Neuron (in vitro differentiated cells): ENCODE measurements around the gene MACF1.
"Not testable (repeated sequence)": the region's sequence is repeated elsewhere in the genome, so short reads cannot be mapped to it uniquely, and the experiment has no call there.

Experiments
- H2AFZ ChIP-seq: one replicate; pipeline ENCODE4 v1.6.1; 2013; ENCODE audit warnings: low read depth, mild to moderate bottlenecking, inconsistent platforms, low read length, moderate library complexity
- H3K27me3 ChIP-seq: one replicate; pipeline ENCODE4 v1.6.1; 2013; ENCODE audit warnings: low read length; ENCODE audit not compliant: insufficient read depth
- H3K36me3 ChIP-seq: one replicate; pipeline ENCODE4 v1.6.1; 2013; ENCODE audit warnings: low read length; ENCODE audit not compliant: insufficient read depth
- H3K4me1 ChIP-seq: one replicate; pipeline ENCODE4 v1.6.1; 2013; ENCODE audit warnings: low read length; ENCODE audit not compliant: insufficient read depth
- H3K4me3 ChIP-seq: 2 replicates; pipeline ENCODE4 v1.5.1; 2013; ENCODE audit warnings: mild to moderate bottlenecking, low read length, moderate library complexity
- H3K9me3 ChIP-seq: one replicate; pipeline ENCODE4 v1.6.1; 2013; ENCODE audit warnings: low read length

Gene MACF1

DNA sequence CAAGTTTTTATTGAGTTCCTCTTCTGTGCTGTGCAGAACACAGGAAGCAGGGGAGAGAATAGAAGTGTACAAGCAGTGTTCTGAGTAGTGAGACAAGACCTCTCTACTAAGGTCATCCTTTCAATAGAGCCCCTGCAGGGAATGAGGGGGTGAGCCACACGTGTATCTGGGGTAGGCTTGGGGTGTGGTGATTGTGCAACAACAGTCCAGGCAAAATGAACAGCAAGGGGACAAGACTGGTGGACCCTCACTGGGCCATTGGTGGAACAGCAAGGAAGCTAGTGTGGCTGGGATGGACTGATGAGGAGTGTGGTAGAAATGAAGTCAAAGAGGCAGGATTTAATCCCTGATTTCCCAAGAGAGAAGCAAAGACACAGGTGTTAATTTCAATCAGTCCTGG lies 278.8 kb downstream of the MACF1 start:
- no peaks in the 10 kb centered on the region for H3K27me3 ChIP-seq
- no peaks in the 10 kb centered on the region for H3K4me1 ChIP-seq
- H3K4me3 ChIP-seq = no peak overlapping the region
- no peak overlapping the region for H2AFZ ChIP-seq
- peaks cover 77% of the 10 kb centered on the region for H3K36me3 ChIP-seq
- no peaks in the 10 kb centered on the region for H3K9me3 ChIP-seq

DNA sequence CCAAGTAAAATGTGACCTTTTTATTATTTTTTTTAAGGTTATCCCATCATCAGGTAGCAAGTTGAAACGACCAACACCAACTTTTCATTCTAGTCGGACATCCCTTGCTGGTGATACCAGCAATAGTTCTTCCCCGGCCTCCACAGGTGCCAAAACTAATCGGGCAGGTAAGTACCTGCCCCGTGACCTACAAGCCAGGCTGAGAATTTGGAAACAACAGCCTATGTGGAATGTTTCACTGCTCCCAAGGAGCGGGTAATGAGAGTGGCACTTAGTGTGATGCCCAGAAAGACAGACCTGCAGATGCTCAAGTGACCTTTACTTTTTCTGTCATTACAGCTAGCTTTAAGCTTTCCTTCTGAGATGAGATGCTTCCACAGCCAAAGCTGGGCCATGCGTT lies 280.1 kb downstream of the MACF1 start:
- H3K4me1 ChIP-seq = no peaks in the 10 kb centered on the region
- no peaks in the 10 kb centered on the region for H3K9me3 ChIP-seq
- H3K4me3 ChIP-seq = no peak overlapping the region
- no peaks in the 10 kb centered on the region for H3K27me3 ChIP-seq
- H2AFZ ChIP-seq = no peak overlapping the region
- H3K36me3 ChIP-seq = peaks cover 70% of the 10 kb centered on the region

DNA sequence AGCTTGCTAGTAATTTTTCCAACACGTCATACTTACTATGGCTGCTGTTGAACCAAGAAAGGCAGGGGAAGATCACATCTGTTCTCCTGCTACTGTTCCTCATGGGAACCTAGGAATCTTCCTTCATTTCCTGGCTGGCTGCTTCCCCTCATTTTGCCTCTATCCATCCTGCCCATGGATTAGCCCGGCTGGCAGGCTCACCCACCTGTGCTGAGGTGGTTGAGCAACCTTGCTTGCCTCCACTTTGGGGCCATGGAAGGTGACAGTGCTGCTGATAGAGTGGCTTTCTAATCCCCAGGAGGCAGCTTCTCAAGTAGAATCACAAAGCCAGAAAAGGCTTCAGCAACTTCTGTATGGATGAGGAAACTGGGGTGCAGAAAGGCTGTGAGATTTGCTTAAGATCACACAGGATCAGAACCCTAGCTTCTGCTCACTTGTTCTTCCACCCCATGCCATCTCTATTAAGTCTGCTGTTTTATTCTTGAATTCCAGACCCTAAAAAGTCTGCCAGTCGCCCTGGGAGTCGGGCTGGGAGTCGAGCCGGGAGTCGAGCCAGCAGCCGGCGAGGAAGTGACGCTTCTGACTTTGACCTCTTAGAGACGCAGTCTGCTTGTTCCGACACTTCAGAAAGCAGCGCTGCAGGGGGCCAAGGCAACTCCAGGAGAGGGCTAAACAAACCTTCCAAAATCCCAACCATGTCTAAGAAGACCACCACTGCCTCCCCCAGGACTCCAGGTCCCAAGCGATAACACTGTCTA lies 280.7 kb downstream of the MACF1 start:
- no peak overlapping the region for H3K4me3 ChIP-seq
- no peak overlapping the region for H2AFZ ChIP-seq
- no peaks in the 10 kb centered on the region for H3K9me3 ChIP-seq
- H3K4me1 ChIP-seq = no peaks in the 10 kb centered on the region
- peaks cover 64% of the 10 kb centered on the region for H3K36me3 ChIP-seq
- H3K27me3 ChIP-seq = no peaks in the 10 kb centered on the region

DNA sequence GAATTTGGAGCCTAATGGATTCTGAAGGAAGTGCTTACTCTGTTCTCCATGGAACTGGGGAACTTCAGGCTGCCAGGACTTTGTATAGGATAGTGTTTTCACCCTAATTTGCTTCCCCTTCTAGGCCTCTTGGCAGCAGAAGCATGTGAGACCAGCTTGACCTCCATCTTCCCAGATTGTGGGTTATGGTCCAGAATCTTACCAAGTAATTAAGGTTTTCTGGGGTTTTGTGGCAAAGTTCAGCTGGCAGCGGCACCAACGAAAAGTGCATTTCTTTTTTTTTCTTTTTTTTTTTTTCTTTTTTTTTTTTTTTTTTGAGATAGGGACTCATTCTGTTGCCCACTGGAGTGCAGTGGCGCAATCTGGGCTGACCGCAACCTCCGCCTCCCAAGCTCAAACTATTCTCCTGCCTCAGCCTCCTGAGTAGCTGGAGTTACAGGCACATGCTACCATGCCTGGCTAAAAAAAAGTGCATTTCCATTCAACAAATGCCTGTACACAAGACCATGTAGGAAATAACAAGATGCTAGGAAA lies 283.6 kb downstream of the MACF1 start:
- Histone ChIP-seq H3K4me3 (no peak overlapping the region), H3K27me3 (peaks cover 15% of the 10 kb centered on the region), H2AFZ (no peak overlapping the region), H3K9me3 (no peaks in the 10 kb centered on the region), H3K4me1 (no peaks in the 10 kb centered on the region), H3K36me3 (peaks cover 42% of the 10 kb centered on the region)

DNA sequence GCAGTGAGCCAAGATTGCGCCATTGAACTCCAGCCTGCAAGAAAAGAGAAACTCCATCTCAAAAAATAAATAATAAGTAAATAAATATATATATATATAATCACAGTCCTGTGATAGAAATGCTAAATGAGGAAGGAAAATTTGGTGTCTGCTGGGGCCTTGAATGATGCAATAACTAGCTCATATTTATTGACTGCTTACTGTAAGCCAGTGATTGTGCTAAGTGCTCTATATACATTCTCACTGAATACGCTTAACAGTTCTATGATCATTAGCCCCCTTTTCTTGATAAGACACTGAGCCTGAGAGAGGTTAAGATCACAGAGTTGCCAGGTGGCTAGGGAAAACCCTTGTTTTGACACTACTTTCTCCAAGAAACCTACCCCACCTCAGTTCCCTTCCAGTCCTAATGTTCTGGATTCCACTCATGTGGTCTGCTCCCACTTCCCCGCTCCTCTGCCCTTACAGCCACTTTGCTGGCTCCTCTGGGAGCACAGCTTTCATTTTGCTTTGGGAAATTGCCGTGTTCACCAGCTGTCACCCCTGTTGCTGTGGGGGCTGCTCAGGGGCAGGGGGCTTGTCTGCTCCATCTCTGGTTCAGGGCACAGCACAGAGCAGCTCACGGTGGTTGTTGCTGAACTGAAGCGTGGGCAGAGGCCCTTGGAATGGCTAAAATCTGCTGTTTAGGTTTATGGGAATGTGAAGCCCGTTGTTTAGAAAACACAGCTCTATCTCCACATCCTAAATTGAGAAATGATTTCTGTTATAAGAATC lies 284.5 kb downstream of the MACF1 start:
- Histone ChIP-seq H3K36me3 (peaks cover 35% of the 10 kb centered on the region), H3K9me3 (no peaks in the 10 kb centered on the region), H2AFZ (no peak overlapping the region), H3K27me3 (peaks cover 21% of the 10 kb centered on the region), H3K4me3 (no peak overlapping the region), H3K4me1 (no peaks in the 10 kb centered on the region)

DNA sequence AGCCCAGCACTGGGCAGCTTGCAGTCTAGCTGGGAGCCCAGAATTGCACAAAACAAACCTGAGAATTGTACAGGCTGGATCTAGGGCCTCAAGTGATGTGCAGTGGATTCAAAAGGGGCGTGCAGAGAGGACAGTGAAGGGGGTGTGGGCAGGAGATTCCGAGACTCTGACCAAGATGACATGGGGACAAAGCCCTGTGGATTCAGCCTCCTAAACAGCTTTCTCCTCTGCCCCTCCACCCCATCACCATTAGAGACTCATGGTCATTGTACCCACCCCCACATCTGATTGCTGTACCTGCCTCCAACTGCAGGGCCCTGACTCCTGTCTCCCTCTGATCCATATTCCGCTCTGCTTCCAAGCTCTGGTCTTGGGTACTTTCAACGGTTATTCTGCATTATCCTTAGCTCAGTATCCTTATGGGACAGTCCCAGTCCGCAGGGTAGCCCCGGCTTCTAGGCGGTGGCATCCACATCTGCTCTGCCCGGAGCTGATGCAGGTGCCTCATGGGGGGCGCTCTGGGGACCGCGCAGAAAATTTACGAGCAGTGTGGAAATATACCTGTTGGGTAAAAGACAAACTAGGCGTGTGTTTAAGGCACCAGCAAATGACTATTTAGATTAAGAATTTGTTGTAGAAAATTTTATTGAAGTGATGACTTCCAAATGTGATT lies 285.2 kb downstream of the MACF1 start:
- Histone ChIP-seq H3K4me3 (no peak overlapping the region), H3K27me3 (peaks cover 23% of the 10 kb centered on the region), H3K36me3 (peaks cover 32% of the 10 kb centered on the region), H2AFZ (no peak overlapping the region), H3K9me3 (no peaks in the 10 kb centered on the region), H3K4me1 (no peaks in the 10 kb centered on the region)

DNA sequence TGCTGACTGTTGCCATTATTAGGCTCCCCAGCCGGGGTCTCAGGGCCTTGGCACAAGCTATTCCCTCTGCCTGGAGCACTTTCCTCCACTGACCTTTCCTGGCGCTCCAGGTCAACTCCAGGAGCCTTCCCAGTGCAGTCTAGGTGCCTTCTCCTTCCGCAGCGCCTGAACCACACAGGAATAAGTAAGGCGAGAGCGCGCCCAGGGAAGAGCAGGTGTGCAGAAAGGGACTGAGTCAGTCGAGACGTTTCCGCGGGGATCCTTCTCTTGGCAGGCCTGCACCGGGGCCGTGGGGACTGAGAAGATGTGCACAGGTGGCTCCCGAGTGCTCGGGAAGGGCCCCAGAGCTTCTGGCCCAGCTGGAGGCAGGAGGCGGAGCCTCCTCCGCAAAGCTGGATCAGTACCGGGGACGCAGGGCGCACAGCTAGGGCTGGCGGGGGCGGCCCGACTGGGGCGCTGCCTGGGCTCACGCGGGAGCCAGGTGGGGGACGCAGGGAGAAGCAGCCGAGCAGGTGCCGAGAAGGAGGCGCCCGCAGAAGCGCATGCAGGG lies 286.2 kb downstream of the MACF1 start:
- peaks cover 22% of the 10 kb centered on the region for H3K36me3 ChIP-seq
- no peak overlapping the region for H2AFZ ChIP-seq
- H3K4me3 ChIP-seq = no peak overlapping the region
- H3K27me3 ChIP-seq = peaks cover 23% of the 10 kb centered on the region
- H3K9me3 ChIP-seq = no peaks in the 10 kb centered on the region
- no peaks in the 10 kb centered on the region for H3K4me1 ChIP-seq

DNA sequence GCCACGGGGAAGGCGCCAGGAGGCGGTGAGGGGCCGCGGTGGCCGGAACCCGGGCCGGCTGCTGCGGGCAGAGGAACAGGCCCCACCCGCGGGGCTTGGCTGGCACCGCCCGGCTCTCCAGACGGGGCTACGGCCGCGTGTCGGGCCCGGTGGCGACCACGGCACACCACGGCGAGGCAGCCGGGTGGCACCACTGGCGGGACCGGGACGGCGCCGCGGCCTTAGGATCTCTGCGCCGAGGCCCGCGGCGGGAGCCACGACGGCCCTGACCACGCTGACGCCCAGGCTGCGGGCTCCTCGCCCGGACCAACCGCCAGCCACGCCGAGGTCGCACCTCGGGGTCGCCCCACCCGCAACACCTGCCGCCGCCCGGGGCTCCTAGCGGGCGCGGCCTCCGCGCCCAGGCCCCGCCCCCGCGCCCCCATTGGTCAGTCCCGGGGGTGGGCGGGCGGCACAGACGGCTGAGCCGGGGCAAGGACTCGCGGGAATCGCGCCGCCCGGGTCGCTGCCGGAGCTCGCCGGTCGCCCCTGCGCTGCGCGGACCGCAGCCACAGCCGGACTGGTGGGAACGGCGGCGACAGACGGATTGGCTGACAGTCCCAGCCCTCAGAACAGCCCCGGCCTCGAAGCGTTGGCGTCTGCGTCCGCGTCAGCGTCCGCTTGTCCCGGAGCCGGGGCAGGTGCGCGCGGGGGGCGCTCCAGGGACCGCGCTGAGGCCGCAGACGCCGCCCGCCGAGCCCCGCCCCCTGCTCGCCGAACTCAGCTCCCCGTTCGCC lies 286.8 kb downstream of the MACF1 start, which contains the start of gene BMP8A:
TSS of gene BMP8A (plus strand) at position 491 of the 776 bp plus-strand sequence. CDS start 356 bp downstream, outside the sequence.
- H3K9me3 ChIP-seq = no peaks in the 10 kb centered on the region
- H2AFZ ChIP-seq = no peak within 1 kb of the TSS
- H3K36me3 ChIP-seq = peaks cover 17% of the 10 kb centered on the region
- peaks cover 23% of the 10 kb centered on the region for H3K27me3 ChIP-seq
- no peaks in the 10 kb centered on the region for H3K4me1 ChIP-seq
- H3K4me3 ChIP-seq = peak within 1 kb of the TSS; percentile 43

DNA sequence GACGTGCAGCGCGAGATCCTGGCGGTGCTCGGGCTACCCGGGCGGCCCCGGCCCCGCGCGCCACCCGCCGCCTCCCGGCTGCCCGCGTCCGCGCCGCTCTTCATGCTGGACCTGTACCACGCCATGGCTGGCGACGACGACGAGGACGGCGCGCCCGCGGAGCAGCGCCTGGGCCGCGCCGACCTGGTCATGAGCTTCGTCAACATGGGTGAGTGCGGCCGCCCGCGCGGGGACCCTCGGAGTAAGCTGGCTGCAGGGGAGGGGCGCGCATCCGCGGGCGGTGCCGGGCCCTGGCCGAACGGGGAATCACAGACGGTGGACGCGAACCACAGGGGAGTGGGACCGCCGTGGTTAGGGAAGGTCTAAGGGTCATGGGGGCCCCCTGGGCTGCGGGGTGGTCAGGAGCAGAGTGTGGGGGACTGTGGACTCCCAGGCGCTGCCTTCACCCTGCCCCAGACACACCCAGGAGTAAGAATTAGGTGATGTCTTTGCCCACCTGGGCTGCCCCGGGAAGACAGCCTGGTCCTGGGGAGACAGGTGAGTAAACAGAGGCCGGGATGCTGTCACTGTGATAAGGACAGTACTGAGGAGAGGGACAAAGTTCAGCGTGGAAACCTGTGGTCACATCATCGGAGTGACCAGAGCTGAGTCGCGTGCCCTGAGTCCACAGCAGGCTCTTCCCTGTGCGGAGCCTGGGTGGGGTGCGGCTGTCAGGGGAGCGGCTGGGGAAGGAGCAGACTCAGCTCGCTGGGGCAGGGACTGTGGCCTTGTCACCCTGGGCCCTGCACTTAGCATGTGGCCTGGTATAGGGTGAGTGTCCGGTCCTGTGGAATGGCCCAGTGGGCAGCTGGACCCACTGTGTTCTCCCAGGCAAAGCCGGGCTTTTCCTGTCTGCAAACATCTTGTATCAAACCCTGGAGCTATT lies 287.9 kb downstream of the MACF1 start:
- H3K27me3 ChIP-seq = peaks cover 23% of the 10 kb centered on the region
- not testable (repeated sequence) for H3K36me3 ChIP-seq, H2AFZ ChIP-seq, H3K4me3 ChIP-seq, H3K4me1 ChIP-seq, H3K9me3 ChIP-seq

DNA sequence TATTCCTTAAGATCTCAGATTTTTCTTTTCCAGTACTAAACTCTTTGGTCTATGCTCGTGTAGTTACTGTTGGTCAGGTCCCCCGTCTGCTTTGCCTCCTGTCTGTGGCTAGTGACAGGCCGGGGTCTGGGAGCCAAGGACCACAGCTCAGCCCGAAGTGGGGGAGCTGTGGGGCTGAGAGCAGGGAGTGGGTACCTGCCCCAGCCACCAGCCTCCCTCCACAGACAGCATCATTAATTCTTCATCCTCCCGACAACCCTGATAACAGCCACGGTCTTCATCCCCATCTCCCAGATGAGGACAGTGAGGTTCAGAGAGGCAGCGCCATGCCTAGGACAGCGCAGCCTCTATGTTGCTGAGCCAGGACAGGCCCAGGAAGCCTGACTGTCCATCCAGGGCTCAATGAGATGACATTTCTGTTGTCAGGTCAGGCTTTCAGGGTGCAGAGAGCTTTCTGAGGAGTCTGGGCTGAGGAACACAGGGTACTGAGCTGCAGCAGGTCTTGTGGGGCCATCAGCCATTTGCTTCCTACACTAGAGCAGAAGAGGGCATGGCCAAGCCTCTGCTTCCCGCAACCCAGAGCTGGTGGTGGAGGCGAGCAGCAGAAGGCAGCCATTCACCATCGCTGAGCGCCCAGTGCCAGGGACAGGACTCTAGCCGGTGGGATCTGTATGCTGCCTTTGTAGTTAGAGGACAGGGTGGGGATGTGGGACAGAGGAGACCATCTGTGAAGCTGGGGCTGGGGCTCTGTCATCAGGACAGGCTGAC lies 288.7 kb downstream of the MACF1 start:
- not testable (repeated sequence) for H3K9me3 ChIP-seq, H3K4me1 ChIP-seq, H3K4me3 ChIP-seq, H3K36me3 ChIP-seq, H2AFZ ChIP-seq
- H3K27me3 ChIP-seq = peaks cover 23% of the 10 kb centered on the region
